Measurements from ENCODE around the gene ABCG2. TPM values are rescaled to one million over a fixed set of nuclear protein-coding genes. Genes with fewer than 3 reads are reported as not detected.

Gene ABCG2
- total RNA-seq, 1 experiment from 2014 or later = 0.44 TPM

- TF ChIP-seq CTCF (IDR thresholded peaks at IDR 0.05 in 2 of 3, conservative IDR thresholded peaks at IDR 0.05 in 1 of 3; ENCODE audit: borderline replicate concordance in 1 of 3, insufficient read depth in 1 of 3, low read depth in 2 of 3, low read length in 2 of 3) = no peak
- no peak for TF ChIP-seq CEBPB (IDR thresholded peaks at IDR 0.05; ENCODE audit: low read depth)
- no peak for TF ChIP-seq EGR1 (IDR thresholded peaks at IDR 0.05; ENCODE audit: low read depth)
- TF ChIP-seq ZFX (IDR thresholded peaks at IDR 0.05) = no peak
Observed at GRCh38 chr4:88147799-88148217, 10.6 kb downstream of the ABCG2 start (continued).

- Histone ChIP-seq H3K9me3 (ENCODE audit: control insufficient read depth in 1 of 2, insufficient read depth in 1 of 2, low read depth in 1 of 2, low read length in 2 of 2) (no peaks in the 10 kb centered on the region), H3K4me1 (ENCODE audit: control insufficient read depth in 1 of 2, insufficient read depth in 2 of 2, low read length in 2 of 2) (peaks cover 5 to 15% of the 10 kb centered on the region in 2 experiments; a peak in 3 of 4 replicates), H3K9ac (ENCODE audit: low read length) (no peak overlapping the region), H4K20me1 (ENCODE audit: insufficient read depth) (no peaks in the 10 kb centered on the region), H3K4me2 (ENCODE audit: low read length) (no peak overlapping the region), H3K79me2 (ENCODE audit: insufficient read depth, low read length) (no peaks in the 10 kb centered on the region), H3K36me3 (ENCODE audit: control insufficient read depth in 1 of 2, insufficient read depth in 2 of 2, low read length in 2 of 2) (no peaks in the 10 kb centered on the region), H2AFZ (ENCODE audit: low read depth, low read length, poor library complexity, severe bottlenecking) (no peak overlapping the region), H3K9me2 (ENCODE audit: insufficient read depth) (no peaks in the 10 kb centered on the region), H3K27ac (ENCODE audit: low read depth, low read length) (no peak overlapping the region), H3K27me3 (ENCODE audit: insufficient read depth, low read length) (no peaks in the 10 kb centered on the region), H3K4me3 (replicated peaks in 1 of 2; ENCODE audit: low read depth in 1 of 2, low read length in 2 of 2) (no peak overlapping the region)
- intact Hi-C loops (cut with micrococcal nuclease) = no loop called here
- DNase-seq (ENCODE audit: low read depth, low spot score) = no peak
- ChIA-PET CTCF (no interaction called here), POLR2A (no interaction called here), RAD21 (ENCODE audit: low non-redundant PET in 1 of 2, low total read pairs in 2 of 2, uncharacterized antibody in 2 of 2, unreplicated experiment in 2 of 2) (no interaction called here)
- BruUV-seq (replicated peaks) = no TSS peak
- no peak for ATAC-seq
- TF ChIP-seq CTCF (IDR thresholded peaks at IDR 0.05 in 2 of 3, conservative IDR thresholded peaks at IDR 0.05 in 1 of 3; ENCODE audit: borderline replicate concordance in 1 of 3, insufficient read depth in 1 of 3, low read depth in 2 of 3, low read length in 2 of 3) (no peak), RAD21 (IDR thresholded peaks at IDR 0.05; ENCODE audit: low read depth) (no peak), ATF3 (IDR thresholded peaks at IDR 0.05) (no peak), POLR2A (IDR thresholded peaks at IDR 0.05; ENCODE audit: borderline replicate concordance, extremely low read depth, insufficient read depth, insufficient read length) (no peak), JUND (IDR thresholded peaks at IDR 0.05) (no peak), EZH2phosphoT487 (IDR thresholded peaks at IDR 0.05; ENCODE audit: borderline replicate concordance) (no peak), POLR2AphosphoS5 (IDR thresholded peaks at IDR 0.05; ENCODE audit: low read depth, low read length) (no peak), ZFX (IDR thresholded peaks at IDR 0.05) (no peak), REST (IDR thresholded peaks at IDR 0.05; ENCODE audit: low read depth) (no peak), TCF7L2 (IDR thresholded peaks at IDR 0.05; ENCODE audit: borderline replicate concordance, extremely low read depth, insufficient read depth, insufficient read length) (no peak), EZH2 (IDR thresholded peaks at IDR 0.05) (no peak), ZNF274 (IDR thresholded peaks at IDR 0.05; ENCODE audit: low read depth, low read length) (no peak), SRF (IDR thresholded peaks at IDR 0.05; ENCODE audit: low read depth) (no peak)
Observed at GRCh38 chr4:88146891-88147290, 11.5 kb downstream of the ABCG2 start.
